Loucy (cell line): ENCODE results near the gene RNU6-9.

Experiments
- EZH2phosphoT487 ChIP-seq: fragments of 200-600 bp; IDR thresholded peaks from 2 replicates; pipeline ENCODE4 v1.6.1; 2018; ENCODE audit warnings: antibody characterized with exemption, mild to moderate bottlenecking, moderate library complexity, borderline replicate concordance
- TF ChIP-seq, protein P1 (sequence below): fragments of 200-600 bp; sonication (generic); conservative IDR thresholded peaks from 2 replicates; pipeline ENCODE4 v1.5.1; 2014; ENCODE audit warnings: mild to moderate bottlenecking, antibody characterized with exemption, low read length

DNA sequence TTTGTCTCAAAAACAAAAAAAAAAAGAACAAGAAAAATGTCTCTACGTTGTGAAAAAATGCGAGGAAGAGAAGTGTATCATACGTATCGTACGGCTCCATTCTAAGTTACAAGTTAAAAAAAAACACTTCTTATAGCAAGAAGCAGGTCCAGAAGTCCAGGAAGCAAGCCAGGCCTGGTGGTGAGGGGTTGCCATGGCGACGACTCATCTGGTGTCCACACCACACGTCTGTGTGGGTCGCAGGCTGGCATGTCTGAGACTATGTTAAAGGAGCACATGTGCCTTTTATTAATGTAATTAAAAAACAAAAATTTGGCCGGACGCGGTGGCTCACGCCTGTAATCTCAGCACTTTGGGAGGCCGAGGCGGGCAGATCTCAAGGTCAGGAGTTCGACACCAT, 6.2 kb upstream of the RNU6-9 start:
- TF ChIP-seq, protein P1, sequence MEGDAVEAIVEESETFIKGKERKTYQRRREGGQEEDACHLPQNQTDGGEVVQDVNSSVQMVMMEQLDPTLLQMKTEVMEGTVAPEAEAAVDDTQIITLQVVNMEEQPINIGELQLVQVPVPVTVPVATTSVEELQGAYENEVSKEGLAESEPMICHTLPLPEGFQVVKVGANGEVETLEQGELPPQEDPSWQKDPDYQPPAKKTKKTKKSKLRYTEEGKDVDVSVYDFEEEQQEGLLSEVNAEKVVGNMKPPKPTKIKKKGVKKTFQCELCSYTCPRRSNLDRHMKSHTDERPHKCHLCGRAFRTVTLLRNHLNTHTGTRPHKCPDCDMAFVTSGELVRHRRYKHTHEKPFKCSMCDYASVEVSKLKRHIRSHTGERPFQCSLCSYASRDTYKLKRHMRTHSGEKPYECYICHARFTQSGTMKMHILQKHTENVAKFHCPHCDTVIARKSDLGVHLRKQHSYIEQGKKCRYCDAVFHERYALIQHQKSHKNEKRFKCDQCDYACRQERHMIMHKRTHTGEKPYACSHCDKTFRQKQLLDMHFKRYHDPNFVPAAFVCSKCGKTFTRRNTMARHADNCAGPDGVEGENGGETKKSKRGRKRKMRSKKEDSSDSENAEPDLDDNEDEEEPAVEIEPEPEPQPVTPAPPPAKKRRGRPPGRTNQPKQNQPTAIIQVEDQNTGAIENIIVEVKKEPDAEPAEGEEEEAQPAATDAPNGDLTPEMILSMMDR, result no peak
- TF ChIP-seq EZH2phosphoT487, result no peak
